PC-3 (cell line): Measurements from ENCODE around the gene CRACR2B.

Experiments used
- CTCF ChIP-seq: fragments of 300-600 bp; sonication (generic); conservative IDR thresholded peaks from 2 replicates; pipeline ENCODE4 v1.5.1; 2017; ENCODE audit warnings: antibody characterized with exemption, low read depth, mild to moderate bottlenecking, low read length
- EZH2phosphoT487 ChIP-seq: fragments of 300-600 bp; sonication (generic); IDR thresholded peaks from 2 replicates; pipeline ENCODE4 v1.6.1; 2018; ENCODE audit warnings: mild to moderate bottlenecking, antibody characterized with exemption, low read length, borderline replicate concordance

- TF ChIP-seq EZH2phosphoT487 (no peak), CTCF (no peak)
Observed at GRCh38 chr11:828506-829175, 922 bp downstream of the CRACR2B start.
